ENCODE data around the gene PHKA2. TPM values are rescaled to one million over a fixed set of nuclear protein-coding genes. Genes with fewer than 3 reads are reported as not detected.

Gene PHKA2
- total and polyA plus RNA-seq, 2 experiments from 2014 or later: 26.4 to 35.7 TPM

DNA sequence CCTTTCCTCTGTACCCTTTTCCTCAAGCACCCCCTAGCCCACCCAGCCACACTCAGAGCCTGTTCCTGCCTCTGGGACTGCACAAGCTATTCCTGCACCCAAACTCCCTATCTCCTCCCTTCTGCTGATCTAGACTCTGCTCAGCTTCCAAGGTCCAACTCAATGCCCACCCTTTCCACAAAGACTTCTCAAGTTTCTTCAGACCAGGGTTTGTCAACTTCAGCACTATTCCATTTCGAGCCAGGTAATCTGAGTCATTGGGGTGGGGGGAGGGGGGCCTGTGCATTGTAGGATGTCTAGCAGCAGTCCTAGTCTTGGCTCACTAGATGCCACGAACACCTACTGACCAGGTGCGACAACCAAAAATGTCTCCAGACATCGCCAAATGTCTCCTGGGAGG is 37.3 kb downstream of the PHKA2 start:
- no peak overlapping the region for H3K27ac ChIP-seq
- 79% methylated on average over 4 of the region's 4 CpGs for whole genome bisulfite sequencing (ENCODE audit: low lambda C conversion rate, missing lambda C conversion rate)
- no peaks in the 10 kb centered on the region for H4K20me1 ChIP-seq (ENCODE audit: insufficient read depth, poor library complexity, severe bottlenecking)
- H3K4me3 ChIP-seq: no peak overlapping the region
- no peak overlapping the region for H3K4me2 ChIP-seq
- H3K27me3 ChIP-seq: no peaks in the 10 kb centered on the region
- H3K79me2 ChIP-seq: no peaks in the 10 kb centered on the region
- H3K4me1 ChIP-seq (ENCODE audit: insufficient read depth): no peaks in the 10 kb centered on the region
- no peak overlapping the region for H2AFZ ChIP-seq
- no peaks in the 10 kb centered on the region for H3K36me3 ChIP-seq (replicated peaks; ENCODE audit: insufficient read depth, low read depth)
- DNase-seq (ENCODE audit: low spot score): no peak
- TF ChIP-seq, protein P1, sequence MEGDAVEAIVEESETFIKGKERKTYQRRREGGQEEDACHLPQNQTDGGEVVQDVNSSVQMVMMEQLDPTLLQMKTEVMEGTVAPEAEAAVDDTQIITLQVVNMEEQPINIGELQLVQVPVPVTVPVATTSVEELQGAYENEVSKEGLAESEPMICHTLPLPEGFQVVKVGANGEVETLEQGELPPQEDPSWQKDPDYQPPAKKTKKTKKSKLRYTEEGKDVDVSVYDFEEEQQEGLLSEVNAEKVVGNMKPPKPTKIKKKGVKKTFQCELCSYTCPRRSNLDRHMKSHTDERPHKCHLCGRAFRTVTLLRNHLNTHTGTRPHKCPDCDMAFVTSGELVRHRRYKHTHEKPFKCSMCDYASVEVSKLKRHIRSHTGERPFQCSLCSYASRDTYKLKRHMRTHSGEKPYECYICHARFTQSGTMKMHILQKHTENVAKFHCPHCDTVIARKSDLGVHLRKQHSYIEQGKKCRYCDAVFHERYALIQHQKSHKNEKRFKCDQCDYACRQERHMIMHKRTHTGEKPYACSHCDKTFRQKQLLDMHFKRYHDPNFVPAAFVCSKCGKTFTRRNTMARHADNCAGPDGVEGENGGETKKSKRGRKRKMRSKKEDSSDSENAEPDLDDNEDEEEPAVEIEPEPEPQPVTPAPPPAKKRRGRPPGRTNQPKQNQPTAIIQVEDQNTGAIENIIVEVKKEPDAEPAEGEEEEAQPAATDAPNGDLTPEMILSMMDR (IDR thresholded peaks at IDR 0.05; ENCODE audit: poor library complexity): no peak
- no peak for TF ChIP-seq EZH2 (IDR thresholded peaks at IDR 0.05; ENCODE audit: borderline replicate concordance)
- TF ChIP-seq EZH2phosphoT487 (IDR thresholded peaks at IDR 0.05; ENCODE audit: low read depth, severe bottlenecking, unreplicated experiment): no peak
- H3K9me3 ChIP-seq (ENCODE audit: low read depth): no peaks in the 10 kb centered on the region
- no peaks in the 10 kb centered on the region for H3K9me2 ChIP-seq (replicated peaks; ENCODE audit: insufficient read depth)

DNA sequence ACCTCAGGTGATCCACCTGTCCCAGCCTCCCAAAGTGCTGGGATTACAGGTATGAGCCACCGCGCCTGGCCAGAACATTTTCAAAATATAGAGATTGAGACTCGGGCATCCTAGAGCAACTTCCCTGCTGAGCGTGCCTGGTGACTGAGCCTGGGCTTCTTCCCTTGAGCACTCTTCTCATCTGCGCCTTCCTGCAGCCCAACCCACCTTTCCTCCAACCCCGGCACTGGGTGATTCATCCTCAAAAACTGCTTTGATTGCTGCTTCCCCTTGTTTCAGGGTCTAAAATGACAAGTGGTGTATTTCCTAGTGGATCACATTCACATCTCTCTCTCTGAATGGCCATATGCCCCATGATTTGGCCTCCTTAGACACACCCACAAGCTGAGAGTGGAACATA is 37.8 kb downstream of the PHKA2 start:
- Histone ChIP-seq H4K20me1 (ENCODE audit: insufficient read depth, poor library complexity, severe bottlenecking) (no peaks in the 10 kb centered on the region), H3K4me2 (no peak overlapping the region), H3K4me1 (ENCODE audit: insufficient read depth) (no peaks in the 10 kb centered on the region), H2AFZ (no peak overlapping the region), H3K9me2 (replicated peaks; ENCODE audit: insufficient read depth) (no peaks in the 10 kb centered on the region), H3K27me3 (no peaks in the 10 kb centered on the region), H3K27ac (no peak overlapping the region), H3K79me2 (no peaks in the 10 kb centered on the region), H3K4me3 (no peak overlapping the region), H3K9me3 (ENCODE audit: low read depth) (no peaks in the 10 kb centered on the region), H3K36me3 (replicated peaks; ENCODE audit: insufficient read depth, low read depth) (no peaks in the 10 kb centered on the region)
- TF ChIP-seq, protein P1 (IDR thresholded peaks at IDR 0.05; ENCODE audit: poor library complexity): no peak
- no peak for TF ChIP-seq EZH2 (IDR thresholded peaks at IDR 0.05; ENCODE audit: borderline replicate concordance)
- TF ChIP-seq EZH2phosphoT487 (IDR thresholded peaks at IDR 0.05; ENCODE audit: low read depth, severe bottlenecking, unreplicated experiment): no peak
- DNase-seq (ENCODE audit: low spot score): no peak
- 89% methylated on average over 6 of the region's 6 CpGs for WGBS (ENCODE audit: low lambda C conversion rate, missing lambda C conversion rate)

DNA sequence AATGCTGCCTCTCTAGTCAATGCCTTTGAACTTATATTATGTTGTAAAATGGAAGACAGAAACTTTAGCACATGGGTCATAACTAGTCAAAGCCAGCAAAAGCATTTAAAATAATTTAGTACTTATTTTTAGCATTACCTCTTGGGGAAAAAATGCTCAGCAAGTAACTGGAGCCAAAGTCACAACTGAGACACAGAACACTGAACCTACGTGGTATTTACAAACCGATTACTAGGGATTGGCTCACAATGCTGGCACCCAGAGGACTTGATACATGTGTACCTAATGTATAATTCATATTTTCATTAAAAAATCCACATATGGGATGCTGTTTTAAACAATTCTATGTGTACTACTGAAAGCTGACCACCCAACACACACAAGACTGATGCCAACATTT is 38.4 kb downstream of the PHKA2 start:
- Histone ChIP-seq H3K4me1 (ENCODE audit: insufficient read depth) (no peaks in the 10 kb centered on the region), H3K9me2 (replicated peaks; ENCODE audit: insufficient read depth) (no peaks in the 10 kb centered on the region), H3K4me3 (no peak overlapping the region), H3K27ac (no peak overlapping the region), H3K36me3 (replicated peaks; ENCODE audit: insufficient read depth, low read depth) (no peaks in the 10 kb centered on the region), H3K79me2 (no peaks in the 10 kb centered on the region), H3K9me3 (ENCODE audit: low read depth) (no peaks in the 10 kb centered on the region), H4K20me1 (ENCODE audit: insufficient read depth, poor library complexity, severe bottlenecking) (no peaks in the 10 kb centered on the region), H3K4me2 (no peak overlapping the region), H2AFZ (no peak overlapping the region), H3K27me3 (no peaks in the 10 kb centered on the region)
- 85% methylated on average over 2 of the region's 2 CpGs for WGBS (ENCODE audit: low lambda C conversion rate, missing lambda C conversion rate)
- no peak for DNase-seq (ENCODE audit: low spot score)
- TF ChIP-seq EZH2 (IDR thresholded peaks at IDR 0.05; ENCODE audit: borderline replicate concordance) (no peak), EZH2phosphoT487 (IDR thresholded peaks at IDR 0.05; ENCODE audit: low read depth, severe bottlenecking, unreplicated experiment) (no peak)
- TF ChIP-seq, protein P1 (IDR thresholded peaks at IDR 0.05; ENCODE audit: poor library complexity): no peak

DNA sequence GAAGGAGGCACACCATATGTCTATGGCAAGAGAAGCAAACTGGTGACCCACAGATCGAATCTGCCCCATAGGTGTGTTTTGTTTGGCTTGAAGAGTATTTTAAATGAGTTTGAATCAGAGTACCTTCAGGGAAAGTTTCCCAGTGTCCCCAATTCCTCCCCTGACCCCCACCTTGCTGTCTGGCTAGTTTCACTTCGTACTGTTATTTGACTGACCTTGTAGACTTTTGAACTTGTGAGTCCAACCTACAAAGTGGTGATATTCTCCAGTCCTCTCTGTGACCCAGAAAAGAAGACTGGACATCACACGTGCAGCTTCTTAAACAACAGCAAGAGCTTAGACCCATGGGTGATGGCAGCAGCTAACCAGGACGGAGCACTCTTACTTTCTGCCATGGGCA is 39.4 kb downstream of the PHKA2 start:
- H3K79me2 ChIP-seq: no peaks in the 10 kb centered on the region
- no peaks in the 10 kb centered on the region for H3K36me3 ChIP-seq (replicated peaks; ENCODE audit: insufficient read depth, low read depth)
- no peaks in the 10 kb centered on the region for H3K9me2 ChIP-seq (replicated peaks; ENCODE audit: insufficient read depth)
- no peak overlapping the region for H3K27ac ChIP-seq
- WGBS (ENCODE audit: low lambda C conversion rate, missing lambda C conversion rate): 57% methylated on average over 4 of the region's 4 CpGs
- H3K4me2 ChIP-seq: no peak overlapping the region
- DNase-seq (ENCODE audit: low spot score): no peak
- H3K9me3 ChIP-seq (ENCODE audit: low read depth): no peaks in the 10 kb centered on the region
- no peaks in the 10 kb centered on the region for H4K20me1 ChIP-seq (ENCODE audit: insufficient read depth, poor library complexity, severe bottlenecking)
- no peaks in the 10 kb centered on the region for H3K27me3 ChIP-seq
- no peak for TF ChIP-seq EZH2 (IDR thresholded peaks at IDR 0.05; ENCODE audit: borderline replicate concordance)
- TF ChIP-seq, protein P1 (IDR thresholded peaks at IDR 0.05; ENCODE audit: poor library complexity): no peak
- no peak for TF ChIP-seq EZH2phosphoT487 (IDR thresholded peaks at IDR 0.05; ENCODE audit: low read depth, severe bottlenecking, unreplicated experiment)
- H3K4me1 ChIP-seq (ENCODE audit: insufficient read depth): no peaks in the 10 kb centered on the region
- no peak overlapping the region for H2AFZ ChIP-seq
- H3K4me3 ChIP-seq: no peak overlapping the region
